Measurements from ENCODE around the gene MMP25. TPM values are rescaled to one million over a fixed set of nuclear protein-coding genes. Genes with fewer than 3 reads are reported as not detected.

Gene MMP25
- total RNA-seq, 1 experiment from 2014 or later: 49.0 TPM

GRCh38 chr16:3059041-3059722, 12.8 kb downstream of the MMP25 start (continued):
- TF ChIP-seq ARID4B (CRISPR knock-in tag; IDR thresholded peaks at IDR 0.05; ENCODE audit: borderline replicate concordance) (0 out of 2 replicates have a peak, but pooled peaks have one; percentile 35), ZNF232 (CRISPR knock-in tag; IDR thresholded peaks at IDR 0.05) (0 out of 2 replicates have a peak, but pooled peaks have one; percentile 34), CREM (CRISPR knock-in tag; IDR thresholded peaks at IDR 0.05) (peak; percentile 66; the same call in 1 of the 2 replicates), RELA (CRISPR knock-in tag; IDR thresholded peaks at IDR 0.05; ENCODE audit: borderline replicate concordance) (peak; percentile 78; the same call in 1 of the 2 replicates), ELF4 (CRISPR knock-in tag; IDR thresholded peaks at IDR 0.05; ENCODE audit: low read depth) (0 out of 2 replicates have a peak, but pooled peaks have one; percentile 56), USF1 (CRISPR knock-in tag; IDR thresholded peaks at IDR 0.05) (peak; percentile 35; the same call in 1 of the 2 replicates), FOXP1 (CRISPR knock-in tag; IDR thresholded peaks at IDR 0.05; ENCODE audit: borderline replicate concordance) (no peak), E2F1 (CRISPR knock-in tag; IDR thresholded peaks at IDR 0.05) (no peak), ZNF416 (CRISPR knock-in tag; IDR thresholded peaks at IDR 0.05) (peak; percentile 51; the same call in 1 of the 2 replicates), ETV6 (CRISPR knock-in tag; IDR thresholded peaks at IDR 0.05) (peak; percentile 94; the same call in 1 of the 2 replicates), TP53 (CRISPR knock-in tag; IDR thresholded peaks at IDR 0.05) (peak; percentile 62; the same call in 1 of the 2 replicates), CBFB (CRISPR knock-in tag; IDR thresholded peaks at IDR 0.05; ENCODE audit: low read depth) (peak; percentile 70; the same call in 1 of the 2 replicates), FOXK1 (CRISPR knock-in tag; IDR thresholded peaks at IDR 0.05) (peak; percentile 21; the same call in 1 of the 2 replicates), HMGXB4 (CRISPR knock-in tag; IDR thresholded peaks at IDR 0.05) (peak; percentile 99; the same call in 1 of the 2 replicates), MAX (CRISPR knock-in tag; IDR thresholded peaks at IDR 0.05) (peak; percentile 83), GABPB1 (CRISPR knock-in tag; IDR thresholded peaks at IDR 0.05) (peak; percentile 53; the same call in 1 of the 2 replicates), CTCF (IDR thresholded peaks at IDR 0.05) (peak; percentile 92), ZNF425 (CRISPR knock-in tag; conservative IDR thresholded peaks at IDR 0.05) (no peak), ESRRA (CRISPR knock-in tag; IDR thresholded peaks at IDR 0.05; ENCODE audit: borderline replicate concordance) (peak; percentile 75; the same call in 1 of the 2 replicates), ZNF532 (CRISPR knock-in tag; IDR thresholded peaks at IDR 0.05; ENCODE audit: borderline replicate concordance) (no peak)

All from WTC11 (cell line).